ENCODE results near the gene RALGPS2.

- TF ChIP-seq, protein P1, sequence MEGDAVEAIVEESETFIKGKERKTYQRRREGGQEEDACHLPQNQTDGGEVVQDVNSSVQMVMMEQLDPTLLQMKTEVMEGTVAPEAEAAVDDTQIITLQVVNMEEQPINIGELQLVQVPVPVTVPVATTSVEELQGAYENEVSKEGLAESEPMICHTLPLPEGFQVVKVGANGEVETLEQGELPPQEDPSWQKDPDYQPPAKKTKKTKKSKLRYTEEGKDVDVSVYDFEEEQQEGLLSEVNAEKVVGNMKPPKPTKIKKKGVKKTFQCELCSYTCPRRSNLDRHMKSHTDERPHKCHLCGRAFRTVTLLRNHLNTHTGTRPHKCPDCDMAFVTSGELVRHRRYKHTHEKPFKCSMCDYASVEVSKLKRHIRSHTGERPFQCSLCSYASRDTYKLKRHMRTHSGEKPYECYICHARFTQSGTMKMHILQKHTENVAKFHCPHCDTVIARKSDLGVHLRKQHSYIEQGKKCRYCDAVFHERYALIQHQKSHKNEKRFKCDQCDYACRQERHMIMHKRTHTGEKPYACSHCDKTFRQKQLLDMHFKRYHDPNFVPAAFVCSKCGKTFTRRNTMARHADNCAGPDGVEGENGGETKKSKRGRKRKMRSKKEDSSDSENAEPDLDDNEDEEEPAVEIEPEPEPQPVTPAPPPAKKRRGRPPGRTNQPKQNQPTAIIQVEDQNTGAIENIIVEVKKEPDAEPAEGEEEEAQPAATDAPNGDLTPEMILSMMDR (conservative IDR thresholded peaks at IDR 0.05; ENCODE audit: low read depth, low read length) = no peak
- no peak for TF ChIP-seq EZH2 (IDR thresholded peaks at IDR 0.05; ENCODE audit: borderline replicate concordance, low read depth, low read length, poor library complexity, severe bottlenecking)
These were observed 15.4 kb downstream of the RALGPS2 start for GRCh38 chr1:178740491-178740890.

Data from A673 (cell line).